GM23338 (cell line): ENCODE measurements around the gene PFKP. TPM values are rescaled to one million over a fixed set of nuclear protein-coding genes. Genes with fewer than 3 reads are reported as not detected.

Experiments used
- ATAC-seq: fragments of 200-7000 bp; cut with Tn5 transposase; 3 replicates; pipeline ENCODE4 v1.9.1; 2020
- DNase-seq: peaks from one replicate; pipeline ENCODE4 v3.0.0-alpha.2; 2015; ENCODE audit warnings: low spot score
- H2AFZ ChIP-seq: fragments of 200-600 bp; sonication (generic); 2 replicates; pipeline ENCODE4 v1.8.0; 2016; ENCODE audit warnings: antibody characterized with exemption, mild to moderate bottlenecking, moderate library complexity
- H3F3A ChIP-seq: fragments of 200-600 bp; sonication (generic); replicated peaks from 2 replicates; pipeline ENCODE4 v1.8.0; 2017; ENCODE audit warnings: antibody characterized with exemption, mixed run types, low read depth
- H3K27ac ChIP-seq: fragments of 200-600 bp; sonication (generic); 2 replicates; pipeline ENCODE4 v1.6.1; 2016; ENCODE audit warnings: low read depth
- H3K27me3 ChIP-seq: fragments of 200-600 bp; sonication (generic); 2 replicates; pipeline ENCODE4 v1.8.0; 2016; ENCODE audit warnings: mild to moderate bottlenecking, mixed run types, moderate library complexity; ENCODE audit not compliant: insufficient read depth
- H3K36me3 ChIP-seq: fragments of 200-600 bp; sonication (generic); 2 replicates; pipeline ENCODE4 v1.8.0; 2016; ENCODE audit warnings: mild to moderate bottlenecking; ENCODE audit not compliant: insufficient read depth
- H3K4me1 ChIP-seq: fragments of 200-600 bp; sonication (generic); 2 replicates; pipeline ENCODE4 v1.8.0; 2016; ENCODE audit warnings: mild to moderate bottlenecking, moderate library complexity; ENCODE audit not compliant: insufficient read depth
- H3K4me2 ChIP-seq: fragments of 200-600 bp; sonication (generic); 2 replicates; pipeline ENCODE4 v1.7.1; 2017; ENCODE audit warnings: mixed run types
- H3K4me3 ChIP-seq: fragments of 200-600 bp; sonication (generic); 2 replicates; pipeline ENCODE4 v1.6.1; 2016; ENCODE audit warnings: mixed run types
- H3K79me2 ChIP-seq: fragments of 200-600 bp; sonication (generic); replicated peaks from 2 replicates; pipeline ENCODE4 v1.8.0; 2017; ENCODE audit warnings: mild to moderate bottlenecking; ENCODE audit not compliant: insufficient read depth
- H3K9me2 ChIP-seq: fragments of 200-600 bp; sonication (generic); 2 replicates; pipeline ENCODE4 v1.8.0; 2017; ENCODE audit not compliant: insufficient read depth
- H4K20me1 ChIP-seq: fragments of 200-600 bp; sonication (generic); replicated peaks from 2 replicates; pipeline ENCODE4 v1.8.0; 2017; ENCODE audit warnings: mild to moderate bottlenecking; ENCODE audit not compliant: insufficient read depth
- H3K27ac Mint-ChIP-seq: 2 replicates; pipeline ENCODE4 v1.8.0; 2020; ENCODE audit warnings: inconsistent platforms, mild to moderate bottlenecking, moderate library complexity, mixed read lengths
- H3K27me3 Mint-ChIP-seq: 3 replicates; pipeline ENCODE4 v1.8.0; 2022; ENCODE audit warnings: low read depth, mild to moderate bottlenecking, moderate library complexity, mixed read lengths, inconsistent platforms; ENCODE audit not compliant: insufficient read depth, poor library complexity
- H3K36me3 Mint-ChIP-seq: 3 replicates; pipeline ENCODE4 v1.8.0; 2021; ENCODE audit warnings: low read depth, mild to moderate bottlenecking, inconsistent platforms, moderate library complexity, mixed read lengths
- H3K4me1 Mint-ChIP-seq: 3 replicates; pipeline ENCODE4 v1.8.0; 2020; ENCODE audit warnings: mild to moderate bottlenecking, inconsistent platforms, mixed read lengths
- H3K4me3 Mint-ChIP-seq: 3 replicates; pipeline ENCODE4 v1.8.0; 2021; ENCODE audit warnings: moderate library complexity, mild to moderate bottlenecking, inconsistent platforms, mixed read lengths
- H3K9me3 Mint-ChIP-seq: 3 replicates; pipeline ENCODE4 v1.8.0; 2020; ENCODE audit warnings: moderate library complexity, mild to moderate bottlenecking, inconsistent platforms, mixed read lengths
- CREB1 ChIP-seq: fragments of 250-450 bp; sonication (Bioruptor Pico); IDR thresholded peaks from 2 replicates; pipeline ENCODE4 v1.5.0; 2020; ENCODE audit warnings: low read depth, mild to moderate bottlenecking, moderate library complexity
- ETS1 ChIP-seq: IDR thresholded peaks from 2 replicates; pipeline ENCODE4 v1.6.1; 2016; ENCODE audit warnings: antibody characterized with exemption
- EZH2 ChIP-seq: fragments of 200-600 bp; sonication (generic); IDR thresholded peaks from one replicate; pipeline ENCODE4 v1.8.0; 2017; ENCODE audit warnings: antibody characterized with exemption, mild to moderate bottlenecking, low read depth; ENCODE audit not compliant: unreplicated experiment
- EZH2phosphoT487 ChIP-seq: fragments of 200-600 bp; sonication (generic); IDR thresholded peaks from one replicate; pipeline ENCODE4 v1.8.1; 2018; ENCODE audit warnings: antibody characterized with exemption; ENCODE audit not compliant: unreplicated experiment
- JUNB ChIP-seq: IDR thresholded peaks from one replicate; pipeline ENCODE4 v1.6.1; 2016; ENCODE audit warnings: antibody characterized with exemption; ENCODE audit not compliant: unreplicated experiment
- NANOG ChIP-seq: IDR thresholded peaks from 2 replicates; pipeline ENCODE4 v1.6.1; 2016; ENCODE audit warnings: antibody characterized with exemption, borderline replicate concordance
- POLR2AphosphoS5 ChIP-seq: IDR thresholded peaks from 2 replicates; pipeline ENCODE4 v1.6.1; 2016; ENCODE audit warnings: antibody characterized with exemption, low read depth
- REST ChIP-seq: IDR thresholded peaks from one replicate; pipeline ENCODE4 v1.6.1; 2018; ENCODE audit warnings: antibody characterized with exemption; ENCODE audit not compliant: unreplicated experiment
- STAT1 ChIP-seq: IDR thresholded peaks from one replicate; pipeline ENCODE4 v1.6.1; 2016; ENCODE audit warnings: antibody characterized with exemption; ENCODE audit not compliant: unreplicated experiment
- ZNF114 ChIP-seq: fragments of 250-450 bp; sonication (Bioruptor Pico); IDR thresholded peaks from 2 replicates; pipeline ENCODE4 v1.5.0; 2020; ENCODE audit warnings: mild to moderate bottlenecking, moderate library complexity
- ZNF331 ChIP-seq: fragments of 250-450 bp; sonication (Bioruptor Pico); IDR thresholded peaks from 2 replicates; pipeline ENCODE4 v1.5.0; 2020; ENCODE audit warnings: low read depth, mild to moderate bottlenecking, moderate library complexity
- ZNF462 ChIP-seq: fragments of 250-450 bp; sonication (Bioruptor Pico); IDR thresholded peaks from 2 replicates; pipeline ENCODE4 v1.5.0; 2020; ENCODE audit warnings: mild to moderate bottlenecking, moderate library complexity
- polyA plus RNA-seq: library from polyadenylated mRNA; unstranded; fragments of >200 nt; fragmentation: Nextera tagmentation; extraction: Ambion mirVana; gene quantifications from 2 replicates; pipeline ENCODE4 v1.2.1, GENCODE V29; 2016
- total RNA-seq: library from RNA; depleted of rRNA; stranded (reverse); fragments of >200 nt; shearing (Covaris generic); gene quantifications from 2 replicates; pipeline ENCODE4 v1.2.3, GENCODE V29; 2014

Gene PFKP
- total and polyA plus RNA-seq, 2 experiments from 2014 or later = 56.3 to 120 TPM

GRCh38 chr10:3040069-3040468 is 27.3 kb upstream of the PFKP start:
- Histone ChIP-seq H3K27me3 (no peaks in the 10 kb centered on the region), H2AFZ (no peak overlapping the region), H3K4me3 (no peak overlapping the region), H3K9me2 (no peaks in the 10 kb centered on the region), H3K79me2 (no peaks in the 10 kb centered on the region), H3K4me2 (no peak overlapping the region), H3K27ac (no peak overlapping the region), H3F3A (no peaks in the 10 kb centered on the region), H4K20me1 (no peaks in the 10 kb centered on the region), H3K4me1 (no peaks in the 10 kb centered on the region), H3K36me3 (no peaks in the 10 kb centered on the region)
- H3K27me3 Mint-ChIP-seq = peaks cover 15% of the 10 kb centered on the region
- peaks cover 20% of the 10 kb centered on the region for H3K36me3 Mint-ChIP-seq
- no peak for TF ChIP-seq ZNF114 (CRISPR knock-in tag)
- TF ChIP-seq REST = no peak
- TF ChIP-seq POLR2AphosphoS5 = no peak
- no peak for TF ChIP-seq EZH2
- TF ChIP-seq ETS1 = no peak
- no peak for TF ChIP-seq STAT1
- TF ChIP-seq CREB1 = no peak
- TF ChIP-seq JUNB = no peak
- TF ChIP-seq NANOG = no peak
- TF ChIP-seq ZNF331 (CRISPR knock-in tag) = no peak
- no peak for TF ChIP-seq ZNF462 (CRISPR knock-in tag)
- no peak for TF ChIP-seq EZH2phosphoT487
- ATAC-seq (no peak), DNase-seq (no peak)
- H3K4me3 Mint-ChIP-seq = no peak overlapping the region
- peaks cover 4% of the 10 kb centered on the region; the same call in 2 of the 3 replicates for H3K4me1 Mint-ChIP-seq
- no peak overlapping the region for H3K27ac Mint-ChIP-seq
- H3K9me3 Mint-ChIP-seq = peaks cover 35% of the 10 kb centered on the region
